GM23248 (cell line): ENCODE results near the gene SLC35E2B. TPM values are rescaled to one million over a fixed set of nuclear protein-coding genes. Genes with fewer than 3 reads are reported as not detected.
A peak's percentile ranks its signal among the peaks of the same experiment; 100 is the strongest.

Experiments
- DNase-seq: peaks from one replicate; pipeline ENCODE4 v3.0.0-alpha.2; 2015
- H2AFZ ChIP-seq: fragments of 200-600 bp; sonication (generic); 2 replicates; pipeline ENCODE4 v1.6.1; 2016; ENCODE audit warnings: antibody characterized with exemption
- H3F3A ChIP-seq: fragments of 200-600 bp; sonication (generic); 2 replicates; pipeline ENCODE4 v1.6.1; 2016; ENCODE audit warnings: mild to moderate bottlenecking, antibody characterized with exemption, mixed run types; ENCODE audit not compliant: insufficient read depth
- H3K27ac ChIP-seq: fragments of 200-600 bp; sonication (generic); 2 replicates; pipeline ENCODE4 v1.5.1; 2016; ENCODE audit warnings: mild to moderate bottlenecking
- H3K27me3 ChIP-seq: fragments of 200-600 bp; sonication (generic); replicated peaks from 2 replicates; pipeline ENCODE4 v1.6.1; 2016; ENCODE audit warnings: mild to moderate bottlenecking; ENCODE audit not compliant: insufficient read depth
- H3K36me3 ChIP-seq: fragments of 200-600 bp; sonication (generic); 2 replicates; pipeline ENCODE4 v1.6.1; 2016; ENCODE audit warnings: low read depth, mild to moderate bottlenecking
- H3K4me1 ChIP-seq: fragments of 200-600 bp; sonication (generic); 2 replicates; pipeline ENCODE4 v1.6.1; 2016; ENCODE audit warnings: mild to moderate bottlenecking; ENCODE audit not compliant: insufficient read depth
- H3K4me2 ChIP-seq: fragments of 200-600 bp; sonication (generic); one replicate; pipeline ENCODE4 v1.6.1; 2016; ENCODE audit warnings: mild to moderate bottlenecking; ENCODE audit not compliant: unreplicated experiment
- H3K4me3 ChIP-seq: fragments of 200-600 bp; sonication (generic); 2 replicates; pipeline ENCODE4 v1.5.1; 2016; ENCODE audit warnings: mild to moderate bottlenecking
- H3K79me2 ChIP-seq: fragments of 200-600 bp; sonication (generic); 2 replicates; pipeline ENCODE4 v1.6.1; 2016; ENCODE audit warnings: mild to moderate bottlenecking; ENCODE audit not compliant: insufficient read depth
- H3K9ac ChIP-seq: fragments of 200-600 bp; sonication (generic); 2 replicates; pipeline ENCODE4 v1.6.1; 2016; ENCODE audit warnings: mild to moderate bottlenecking
- H3K9me2 ChIP-seq: fragments of 200-600 bp; sonication (generic); 2 replicates; pipeline ENCODE4 v1.6.1; 2016; ENCODE audit warnings: mixed run types, mild to moderate bottlenecking, moderate library complexity; ENCODE audit not compliant: insufficient read depth
- H3K9me3 ChIP-seq: fragments of 200-600 bp; sonication (generic); one replicate; pipeline ENCODE4 v1.6.1; 2017; ENCODE audit warnings: low read depth
- H4K20me1 ChIP-seq: fragments of 200-600 bp; sonication (generic); 2 replicates; pipeline ENCODE4 v1.6.0; 2016; ENCODE audit not compliant: insufficient read depth
- EZH2 ChIP-seq: fragments of 200-600 bp; sonication (generic); IDR thresholded peaks from 2 replicates; pipeline ENCODE4 v1.6.1; 2018; ENCODE audit warnings: antibody characterized with exemption, mild to moderate bottlenecking; ENCODE audit not compliant: insufficient read depth, poor library complexity, severe bottlenecking
- EZH2phosphoT487 ChIP-seq: fragments of 200-600 bp; sonication (generic); IDR thresholded peaks from 2 replicates; pipeline ENCODE4 v1.6.1; 2018; ENCODE audit warnings: antibody characterized with exemption, moderate library complexity, mild to moderate bottlenecking, low read depth; ENCODE audit not compliant: insufficient read depth
- WGBS, 2 experiments: methylation state at CpG; one replicate each; pipeline ENCODE4 v1.1.6; 2015 to 2017; ENCODE audit warnings: low lambda C conversion rate in 2 of 2, low coverage in 1 of 2; ENCODE audit errors: missing lambda C conversion rate in 2 of 2; 5-methylcytosine and 5-hydroxymethylcytosine counted together
- in situ Hi-C: fragments of 300-500 bp; cut with MboI; formaldehyde crosslinking; loops from 2 replicates; pipeline ENCODE4 v1.15.0; 2020
- polyA plus RNA-seq: library from polyadenylated mRNA; unstranded; fragments of >200 nt; fragmentation: Nextera tagmentation; extraction: Ambion mirVana; gene quantifications from 2 replicates; pipeline ENCODE4 v1.2.1, GENCODE V29; 2016
- total RNA-seq: library from RNA; depleted of rRNA; stranded (reverse); fragments of >200 nt; shearing (Covaris generic); gene quantifications from 2 replicates; pipeline ENCODE4 v1.2.3, GENCODE V29; 2014

The SLC35E2B gene
- total and polyA plus RNA-seq, 2 experiments from 2014 or later, result 23.4 to 32.5 TPM

DNA sequence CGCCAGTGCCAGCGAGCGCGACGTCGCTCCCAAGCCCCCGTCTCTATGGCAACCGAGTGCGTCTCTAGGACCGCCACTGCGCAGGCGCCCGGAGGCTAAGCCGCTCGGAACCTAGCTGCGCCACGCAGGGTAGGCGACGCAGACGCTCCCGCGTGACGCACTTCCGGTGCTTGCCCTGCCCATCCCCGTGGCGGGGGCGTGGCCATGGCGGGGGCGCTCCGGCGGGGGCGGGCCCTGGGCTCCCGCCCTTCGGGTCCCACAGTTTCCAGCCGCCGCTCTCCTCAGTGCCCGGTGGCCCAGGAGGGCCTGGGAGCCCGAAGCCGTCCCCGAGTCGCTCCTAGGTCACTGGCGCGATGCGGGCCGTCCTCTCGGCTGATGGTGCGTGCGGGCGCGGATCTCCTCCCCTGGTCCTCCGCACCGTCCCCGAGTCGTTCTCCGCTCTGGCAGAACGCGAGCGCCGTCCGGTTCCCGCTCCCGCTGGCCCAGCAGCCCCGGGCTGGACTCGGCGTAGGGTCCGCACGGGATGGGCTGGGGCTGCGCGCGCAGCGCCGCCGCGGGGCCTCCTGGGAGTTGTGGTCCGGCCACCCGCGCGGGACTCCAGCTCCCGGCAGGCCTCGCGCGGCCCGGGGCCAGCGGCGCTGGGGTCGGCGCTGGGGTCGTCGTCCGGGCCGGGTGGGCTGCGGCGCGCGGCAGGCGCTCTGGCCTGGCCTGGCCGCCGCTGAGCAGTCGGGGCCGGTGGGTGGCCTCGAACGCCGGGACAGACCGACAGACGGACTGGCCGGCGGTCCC, 77.1 kb downstream of the SLC35E2B start, which contains the start of gene MIB2:
TSS of gene MIB2 (plus strand) at position 245 of the 789 bp plus-strand sequence. CDS start 7,953 bp downstream, outside the sequence.
- Histone ChIP-seq H4K20me1 (no peaks in the 10 kb centered on the region), H3K27me3 (no peaks in the 10 kb centered on the region), H2AFZ (peak within 1 kb of the TSS; percentile 58)

DNA sequence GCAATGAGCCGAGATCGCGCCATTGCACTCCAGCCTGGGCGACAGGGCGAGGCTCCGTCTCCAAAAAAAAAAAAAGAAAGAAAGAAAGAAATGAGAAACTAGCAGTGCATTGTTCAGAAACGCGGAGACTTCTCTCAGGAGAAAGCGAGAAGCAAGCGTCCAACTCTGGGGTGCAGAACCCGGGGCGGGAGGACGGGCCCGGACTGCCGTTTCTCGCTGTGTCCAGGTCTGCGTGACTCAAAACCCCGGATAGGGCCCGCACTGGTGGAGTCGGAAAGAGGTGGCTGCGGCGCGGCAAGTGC, 77.7 kb downstream of the SLC35E2B start:
- DNase-seq, result no peak
- Histone ChIP-seq H3K27me3 (no peaks in the 10 kb centered on the region), H3F3A (peaks cover 21% of the 10 kb centered on the region), H4K20me1 (no peaks in the 10 kb centered on the region), H3K79me2 (peaks cover 40% of the 10 kb centered on the region), H3K9me3 (no peaks in the 10 kb centered on the region), H3K4me2 (peak overlapping the region; percentile 94), H3K9me2 (no peaks in the 10 kb centered on the region), H3K9ac (peak overlapping the region; percentile 99), H3K36me3 (no peaks in the 10 kb centered on the region), H3K27ac (peak overlapping the region; percentile 99), H3K4me3 (peak overlapping the region; percentile 92), H2AFZ (peak overlapping the region; percentile 53), H3K4me1 (peaks cover 6% of the 10 kb centered on the region; the same call in 1 of the 2 replicates)
- in situ Hi-C loops, result no loop called here
- 1% methylated on average over 21 to 23 of the region's 23 CpGs for WGBS, 2 experiments
- TF ChIP-seq EZH2, result no peak
- no peak for TF ChIP-seq EZH2phosphoT487

More for the DNA sequence above, 77.1 kb downstream of the SLC35E2B start, which contains the start of gene MIB2:
- Histone ChIP-seq H3K4me3 (peak within 1 kb of the TSS; percentile 92), H3K9me2 (no peaks in the 10 kb centered on the region), H3K9ac (peak within 1 kb of the TSS; percentile 99), H3K79me2 (peaks cover 40% of the 10 kb centered on the region), H3K27ac (peak within 1 kb of the TSS; percentile 99), H3K36me3 (no peaks in the 10 kb centered on the region), H3K4me1 (peaks cover 6% of the 10 kb centered on the region; the same call in 1 of the 2 replicates), H3K9me3 (no peaks in the 10 kb centered on the region), H3F3A (peaks cover 21% of the 10 kb centered on the region), H3K4me2 (peak within 1 kb of the TSS; percentile 94)
- TF ChIP-seq EZH2, result no peak
- no peak for TF ChIP-seq EZH2phosphoT487
- DNase-seq, result peak; percentile 99
- WGBS, 2 experiments, result 1% methylated on average over 51 to 88 of the region's 107 CpGs
- in situ Hi-C loops, result no loop called here

DNA sequence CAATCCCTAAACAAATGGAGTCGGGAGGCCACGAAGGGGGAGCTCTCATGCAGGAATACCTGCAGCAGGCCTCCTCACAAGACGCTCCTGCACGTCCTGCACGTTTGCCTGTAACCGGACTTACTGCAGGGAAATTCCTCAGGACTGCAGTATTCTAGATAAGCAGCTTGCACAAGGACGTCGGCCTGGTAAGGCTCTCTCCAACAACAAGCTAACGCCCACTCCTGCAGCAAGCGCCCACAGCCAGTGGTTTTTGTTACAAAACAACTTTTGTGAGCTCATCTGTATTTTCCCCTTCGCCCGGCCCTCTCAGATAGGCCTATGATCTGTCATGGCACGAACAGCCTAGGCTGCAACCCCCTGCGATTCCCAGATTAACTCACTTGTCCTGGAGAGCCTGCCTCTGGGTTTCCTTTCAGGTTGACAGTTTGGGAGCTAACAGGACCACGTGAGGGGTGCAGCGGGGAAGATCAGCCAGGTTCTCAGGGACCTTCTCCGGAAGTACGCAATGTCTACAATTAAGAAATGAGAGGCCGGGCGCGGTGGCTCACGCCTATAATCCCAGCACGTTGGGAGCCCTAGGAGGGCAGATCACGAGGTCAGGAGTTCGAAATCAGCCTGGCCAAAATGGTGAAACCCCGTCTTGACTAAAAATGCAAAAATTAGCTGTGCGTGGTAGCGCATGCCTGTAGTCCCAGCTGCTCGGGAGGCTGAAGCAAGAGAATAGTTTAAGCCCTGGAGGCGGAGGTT, 78.2 kb downstream of the SLC35E2B start:
- in situ Hi-C loops, result no loop called here
- H3K36me3 ChIP-seq, result no peaks in the 10 kb centered on the region
- peak overlapping the region; percentile 53 for H2AFZ ChIP-seq
- peaks cover 40% of the 10 kb centered on the region for H3K79me2 ChIP-seq
- DNase-seq, result peak; percentile 94
- H3F3A ChIP-seq, result peaks cover 21% of the 10 kb centered on the region
- H3K4me1 ChIP-seq, result peaks cover 6% of the 10 kb centered on the region; the same call in 1 of the 2 replicates
- H3K9ac ChIP-seq, result peak overlapping the region; percentile 99
- peak overlapping the region; percentile 99 for H3K27ac ChIP-seq
- no peak for TF ChIP-seq EZH2phosphoT487
- no peak for TF ChIP-seq EZH2
- H3K4me3 ChIP-seq, result peak overlapping the region; percentile 92
- WGBS, 2 experiments, result 7 to 8% methylated on average over 30 of the region's 30 CpGs
- no peaks in the 10 kb centered on the region for H4K20me1 ChIP-seq
- no peaks in the 10 kb centered on the region for H3K9me3 ChIP-seq
- H3K9me2 ChIP-seq, result no peaks in the 10 kb centered on the region
- H3K27me3 ChIP-seq, result no peaks in the 10 kb centered on the region
- H3K4me2 ChIP-seq, result peak overlapping the region; percentile 94

DNA sequence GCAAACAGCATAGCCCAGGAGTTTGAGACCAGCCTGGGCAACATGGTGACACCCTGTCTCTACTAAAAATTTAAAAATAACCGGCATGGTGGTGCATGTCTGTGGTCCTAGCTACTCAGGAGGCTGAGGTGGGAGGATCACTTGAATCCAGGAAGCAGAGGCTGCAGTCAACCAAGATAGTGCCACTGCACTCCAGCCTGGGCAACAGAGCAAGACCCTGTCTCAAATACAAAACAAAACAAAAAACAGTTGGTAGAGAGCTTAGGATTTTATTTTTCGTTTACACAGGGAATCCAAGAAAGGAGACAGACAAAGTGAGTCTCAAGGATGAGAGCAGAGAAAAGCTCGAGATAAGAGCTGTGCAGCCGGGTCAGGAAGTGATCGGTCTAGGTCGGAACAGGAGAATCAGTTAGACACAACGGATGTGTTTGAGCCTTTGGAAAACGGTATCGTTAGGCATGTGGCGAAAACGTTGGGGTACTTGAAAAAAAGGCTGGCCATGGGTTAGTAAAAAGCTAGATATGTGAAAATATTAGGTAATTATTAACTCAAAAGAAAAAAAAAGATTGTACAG, 79.0 kb downstream of the SLC35E2B start:
- no peaks in the 10 kb centered on the region for H3K9me3 ChIP-seq

More for the DNA sequence above, 79.0 kb downstream of the SLC35E2B start:
- Histone ChIP-seq H3K4me3 (peak overlapping the region; percentile 92), H3K79me2 (peaks cover 40% of the 10 kb centered on the region), H2AFZ (0 out of 2 replicates have a peak overlapping the region, but pooled peaks have one; percentile 53), H3K4me1 (peaks cover 6% of the 10 kb centered on the region; the same call in 1 of the 2 replicates), H3K36me3 (no peaks in the 10 kb centered on the region), H4K20me1 (no peaks in the 10 kb centered on the region), H3K27ac (peak overlapping the region; percentile 99), H3K4me2 (peak overlapping the region; percentile 94), H3F3A (peaks cover 21% of the 10 kb centered on the region), H3K27me3 (no peaks in the 10 kb centered on the region), H3K9me2 (no peaks in the 10 kb centered on the region), H3K9ac (peak overlapping the region; percentile 99)
- WGBS, 2 experiments, result 68 to 69% methylated on average over 11 of the region's 11 CpGs
- no peak for TF ChIP-seq EZH2
- no peak for TF ChIP-seq EZH2phosphoT487
- DNase-seq, result no peak
- in situ Hi-C loops, result no loop called here
